WTC11 (cell line): Measurements from ENCODE around the gene DENND1B.

Source experiments
- ELF4 ChIP-seq: sonication (generic); formaldehyde crosslinking; IDR thresholded peaks from 2 replicates; pipeline ENCODE4 v1.8.1; 2022; ENCODE audit warnings: low read depth, mild to moderate bottlenecking, moderate library complexity, missing genetic modification reagents
- FOXP1 ChIP-seq: sonication (generic); formaldehyde crosslinking; IDR thresholded peaks from 2 replicates; pipeline ENCODE4 v1.8.0; 2022; ENCODE audit warnings: missing genetic modification reagents, mild to moderate bottlenecking, moderate library complexity, borderline replicate concordance
- NR2C2 ChIP-seq: sonication (generic); formaldehyde crosslinking; IDR thresholded peaks from 2 replicates; pipeline ENCODE4 v1.8.0; 2022; ENCODE audit warnings: mild to moderate bottlenecking, missing genetic modification reagents
- TCF7 ChIP-seq: sonication (generic); formaldehyde crosslinking; IDR thresholded peaks from 2 replicates; pipeline ENCODE4 v1.8.0; 2022; ENCODE audit warnings: mild to moderate bottlenecking, low read depth, missing genetic modification reagents, moderate library complexity
- TF ChIP-seq, protein P1 (sequence below): fragments of 200-600 bp; IDR thresholded peaks from 2 replicates; pipeline ENCODE4 v1.8.0; 2022; ENCODE audit warnings: antibody characterized with exemption
- TF ChIP-seq, protein P2 (sequence below): sonication (generic); formaldehyde crosslinking; IDR thresholded peaks from 2 replicates; pipeline ENCODE4 v1.8.0; 2022; ENCODE audit warnings: mild to moderate bottlenecking, missing genetic modification reagents

DNA sequence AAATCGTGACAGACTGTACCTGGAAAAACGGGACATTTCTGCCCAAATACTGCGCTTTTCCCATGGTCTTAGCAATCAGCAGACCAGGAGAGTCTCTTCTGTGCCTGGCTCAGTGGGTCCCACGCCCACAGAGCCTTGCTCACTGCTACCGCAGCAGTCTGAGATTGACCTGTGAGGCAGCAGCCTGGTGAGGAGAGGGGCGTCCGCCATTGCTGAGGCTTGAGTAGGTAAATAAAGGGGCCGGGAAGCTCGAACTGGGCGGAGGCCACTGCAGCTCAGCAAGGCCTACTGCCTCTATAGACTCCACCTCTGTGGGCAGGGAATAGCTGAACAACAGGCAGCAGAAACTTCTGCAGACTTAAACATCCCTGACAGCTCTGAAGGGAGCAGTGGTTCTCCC lies 203.1 kb downstream of the DENND1B start:
- TF ChIP-seq, protein P1, sequence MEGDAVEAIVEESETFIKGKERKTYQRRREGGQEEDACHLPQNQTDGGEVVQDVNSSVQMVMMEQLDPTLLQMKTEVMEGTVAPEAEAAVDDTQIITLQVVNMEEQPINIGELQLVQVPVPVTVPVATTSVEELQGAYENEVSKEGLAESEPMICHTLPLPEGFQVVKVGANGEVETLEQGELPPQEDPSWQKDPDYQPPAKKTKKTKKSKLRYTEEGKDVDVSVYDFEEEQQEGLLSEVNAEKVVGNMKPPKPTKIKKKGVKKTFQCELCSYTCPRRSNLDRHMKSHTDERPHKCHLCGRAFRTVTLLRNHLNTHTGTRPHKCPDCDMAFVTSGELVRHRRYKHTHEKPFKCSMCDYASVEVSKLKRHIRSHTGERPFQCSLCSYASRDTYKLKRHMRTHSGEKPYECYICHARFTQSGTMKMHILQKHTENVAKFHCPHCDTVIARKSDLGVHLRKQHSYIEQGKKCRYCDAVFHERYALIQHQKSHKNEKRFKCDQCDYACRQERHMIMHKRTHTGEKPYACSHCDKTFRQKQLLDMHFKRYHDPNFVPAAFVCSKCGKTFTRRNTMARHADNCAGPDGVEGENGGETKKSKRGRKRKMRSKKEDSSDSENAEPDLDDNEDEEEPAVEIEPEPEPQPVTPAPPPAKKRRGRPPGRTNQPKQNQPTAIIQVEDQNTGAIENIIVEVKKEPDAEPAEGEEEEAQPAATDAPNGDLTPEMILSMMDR = no peak
- TF ChIP-seq ELF4 (no peak), NR2C2 (CRISPR knock-in tag) (no peak), TCF7 (CRISPR knock-in tag) (no peak), FOXP1 (CRISPR knock-in tag) (no peak)
- TF ChIP-seq, protein P2, sequence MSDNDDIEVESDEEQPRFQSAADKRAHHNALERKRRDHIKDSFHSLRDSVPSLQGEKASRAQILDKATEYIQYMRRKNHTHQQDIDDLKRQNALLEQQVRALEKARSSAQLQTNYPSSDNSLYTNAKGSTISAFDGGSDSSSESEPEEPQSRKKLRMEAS = no peak
